Trophoblast cell (in vitro differentiated cells and primary cell): Measurements from ENCODE around the gene CELF1.
A peak's percentile ranks its signal among the peaks of the same experiment; 100 is the strongest.

ENCODE experiments used
- DNase-seq, 2 donors: peaks; one replicate each; pipeline ENCODE4 v3.0.0-alpha.2; 2016
- H2AFZ ChIP-seq: 2 replicates; pipeline ENCODE4 v1.6.1; 2013; ENCODE audit warnings: low read length, moderate library complexity, mild to moderate bottlenecking; ENCODE audit not compliant: insufficient read depth, poor library complexity
- H2AK5ac ChIP-seq: 2 replicates; pipeline ENCODE4 v1.6.1; 2013; ENCODE audit warnings: mild to moderate bottlenecking, low read length
- H2BK120ac ChIP-seq: 2 replicates; pipeline ENCODE4 v1.6.1; 2013; ENCODE audit warnings: low read length, mild to moderate bottlenecking, moderate library complexity; ENCODE audit not compliant: insufficient read depth, poor library complexity
- H2BK12ac ChIP-seq: 2 replicates; pipeline ENCODE4 v1.6.1; 2013; ENCODE audit warnings: mild to moderate bottlenecking, low read length, moderate library complexity
- H2BK5ac ChIP-seq: 2 replicates; pipeline ENCODE4 v1.6.1; 2013; ENCODE audit warnings: low read length, low read depth, moderate library complexity, mild to moderate bottlenecking; ENCODE audit not compliant: poor library complexity
- H3K14ac ChIP-seq: 2 replicates; pipeline ENCODE4 v1.6.1; 2013; ENCODE audit warnings: mild to moderate bottlenecking, low read length
- H3K18ac ChIP-seq: 2 replicates; pipeline ENCODE4 v1.6.1; 2013; ENCODE audit warnings: mild to moderate bottlenecking, low read length
- H3K23ac ChIP-seq: 2 replicates; pipeline ENCODE4 v1.6.1; 2013; ENCODE audit warnings: low read length
- H3K27ac ChIP-seq: 2 replicates; pipeline ENCODE4 v1.5.1; 2013; ENCODE audit warnings: low read depth, mild to moderate bottlenecking, inconsistent platforms, low read length, moderate library complexity
- H3K27me3 ChIP-seq: 2 replicates; pipeline ENCODE4 v1.6.1; 2013; ENCODE audit warnings: inconsistent platforms, mild to moderate bottlenecking, low read length, moderate library complexity; ENCODE audit not compliant: insufficient read depth
- H3K36me3 ChIP-seq, 2 experiments: 1 replicate in 1 of 2; 2 replicates in 1 of 2; pipeline ENCODE4 v1.6.1; 2013; ENCODE audit warnings: low read length in 2 of 2, mild to moderate bottlenecking in 2 of 2, moderate library complexity in 1 of 2; ENCODE audit not compliant: insufficient read depth in 2 of 2, control insufficient read depth in 1 of 2
- H3K4ac ChIP-seq: 2 replicates; pipeline ENCODE4 v1.6.1; 2013; ENCODE audit warnings: low read depth, mild to moderate bottlenecking, low read length, moderate library complexity
- H3K4me1 ChIP-seq, 2 experiments: 1 replicate in 1 of 2; 2 replicates in 1 of 2; pipeline ENCODE4 v1.6.1; 2013; ENCODE audit warnings: low read length in 2 of 2, mild to moderate bottlenecking in 2 of 2, moderate library complexity in 1 of 2; ENCODE audit not compliant: insufficient read depth in 2 of 2, control insufficient read depth in 1 of 2
- H3K4me2 ChIP-seq: 2 replicates; pipeline ENCODE4 v1.6.1; 2013; ENCODE audit warnings: inconsistent platforms, mild to moderate bottlenecking, low read length, moderate library complexity
- H3K4me3 ChIP-seq: 2 replicates; pipeline ENCODE4 v1.5.1; 2013; ENCODE audit warnings: mild to moderate bottlenecking, low read depth, low read length, inconsistent platforms
- H3K79me1 ChIP-seq: one replicate; pipeline ENCODE4 v1.6.1; 2013; ENCODE audit warnings: low read length
- H3K79me2 ChIP-seq: 2 replicates; pipeline ENCODE4 v1.6.1; 2013; ENCODE audit warnings: low read length, mild to moderate bottlenecking; ENCODE audit not compliant: control insufficient read depth, insufficient read depth, poor library complexity
- H3K9ac ChIP-seq: 2 replicates; pipeline ENCODE4 v1.6.1; 2013; ENCODE audit warnings: mild to moderate bottlenecking, low read length
- H3K9me3 ChIP-seq: 2 replicates; pipeline ENCODE4 v1.6.1; 2013; ENCODE audit warnings: low read depth, mild to moderate bottlenecking, control low read depth, inconsistent platforms, low read length; ENCODE audit not compliant: insufficient read depth
- H4K12ac ChIP-seq: 2 replicates; pipeline ENCODE4 v1.6.1; 2013; ENCODE audit warnings: low read depth, mild to moderate bottlenecking, low read length, moderate library complexity
- H4K8ac ChIP-seq: 2 replicates; pipeline ENCODE4 v1.6.1; 2013; ENCODE audit warnings: low read depth, mild to moderate bottlenecking, low read length, moderate library complexity
- H4K91ac ChIP-seq: one replicate; pipeline ENCODE4 v1.6.1; 2013; ENCODE audit warnings: low read depth, mild to moderate bottlenecking, low read length, moderate library complexity
- WGBS: extraction: QIAGEN DNeasy Blood & Tissue Kit; methylation state at CpG from one replicate; pipeline ENCODE4 v1.1.7; 2013; ENCODE audit warnings: missing lambda C conversion rate; ENCODE audit not compliant: insufficient read length, insufficient coverage; ENCODE audit errors: extremely low coverage; 5-methylcytosine and 5-hydroxymethylcytosine counted together

CELF1 gene

DNA sequence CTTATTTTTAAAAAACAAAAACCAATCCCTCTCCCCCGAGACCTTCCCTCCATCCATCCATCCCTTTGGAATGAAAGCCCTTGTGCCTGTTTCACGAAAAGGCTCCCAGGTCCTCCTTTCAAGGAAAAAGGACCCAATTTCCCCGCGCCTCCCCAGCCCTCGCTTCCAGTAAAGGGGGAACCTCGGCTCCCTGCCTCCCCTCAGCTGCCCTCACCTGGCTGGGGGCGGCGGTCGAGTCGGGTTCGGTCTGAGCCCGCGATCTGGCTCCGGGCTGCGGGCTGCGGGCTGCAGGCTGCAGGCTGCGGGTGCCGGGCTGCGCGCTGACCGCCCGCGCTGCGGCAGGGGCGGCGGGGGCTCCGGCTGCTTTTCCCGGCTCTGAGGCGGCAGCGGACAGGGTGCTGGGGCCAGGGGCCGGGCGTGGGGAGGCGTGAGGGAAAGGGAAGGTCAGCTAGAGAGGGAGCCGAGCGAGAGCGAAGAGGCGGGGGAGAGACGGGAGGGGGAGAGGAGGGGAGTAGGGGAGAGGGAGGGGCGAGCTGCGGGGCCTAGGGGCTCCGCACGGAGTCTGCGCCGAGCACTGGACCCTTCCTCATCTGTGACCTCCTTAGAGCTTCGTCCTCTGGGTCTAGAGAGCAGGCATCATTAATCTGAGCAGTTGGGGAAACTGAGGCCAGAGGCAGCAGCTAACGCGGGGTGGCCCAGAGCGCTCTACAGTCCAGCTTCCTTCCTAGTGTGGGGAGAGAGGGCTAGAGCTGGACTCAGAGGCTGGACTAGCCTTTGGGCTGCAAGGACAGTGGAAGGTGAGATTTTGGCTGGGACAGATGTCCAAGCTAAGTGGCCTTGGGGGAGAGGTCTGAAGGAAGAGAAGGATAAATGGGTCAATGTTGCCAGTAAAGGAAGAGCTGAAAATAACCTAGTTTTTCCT is 41.3 kb upstream of the CELF1 start, which contains the start of gene C1QTNF4:
TSS of gene C1QTNF4 (minus strand) at position 478 of the 922 bp plus-strand sequence. CDS start 3,601 bp downstream, outside the sequence.
- H3K27me3 ChIP-seq: peaks cover 35% of the 10 kb centered on the region
- H3K4me3 ChIP-seq: peak within 1 kb of the TSS; percentile 35
- H3K27ac ChIP-seq: no peak within 1 kb of the TSS
- no peak within 1 kb of the TSS for H2AK5ac ChIP-seq
- no peak within 1 kb of the TSS for H3K14ac ChIP-seq
- no peaks in the 10 kb centered on the region for H3K79me1 ChIP-seq
- peak; percentile 56 to 67 for DNase-seq
- H2BK12ac ChIP-seq: no peak within 1 kb of the TSS
- no peak within 1 kb of the TSS for H2BK5ac ChIP-seq
- peak within 1 kb of the TSS; percentile 1 for H3K23ac ChIP-seq
- H2AFZ ChIP-seq: peak within 1 kb of the TSS; percentile 66
- H4K12ac ChIP-seq: no peak within 1 kb of the TSS
- no peaks in the 10 kb centered on the region for H3K79me2 ChIP-seq
- H3K36me3 ChIP-seq: no peaks in the 10 kb centered on the region
- H3K4ac ChIP-seq: no peak within 1 kb of the TSS
- H2BK120ac ChIP-seq: no peak within 1 kb of the TSS
- H3K18ac ChIP-seq: no peak within 1 kb of the TSS
- 100% methylated on average over 1 of the region's 48 CpGs for WGBS
- peak within 1 kb of the TSS; percentile 39 for H4K91ac ChIP-seq
- no peaks in the 10 kb centered on the region for H3K9me3 ChIP-seq
- peak within 1 kb of the TSS; percentile 59 for H3K4me2 ChIP-seq
- H3K9ac ChIP-seq: no peak within 1 kb of the TSS
- peaks cover 5 to 6% of the 10 kb centered on the region in 2 experiments for H3K4me1 ChIP-seq
- H4K8ac ChIP-seq: no peak within 1 kb of the TSS

DNA sequence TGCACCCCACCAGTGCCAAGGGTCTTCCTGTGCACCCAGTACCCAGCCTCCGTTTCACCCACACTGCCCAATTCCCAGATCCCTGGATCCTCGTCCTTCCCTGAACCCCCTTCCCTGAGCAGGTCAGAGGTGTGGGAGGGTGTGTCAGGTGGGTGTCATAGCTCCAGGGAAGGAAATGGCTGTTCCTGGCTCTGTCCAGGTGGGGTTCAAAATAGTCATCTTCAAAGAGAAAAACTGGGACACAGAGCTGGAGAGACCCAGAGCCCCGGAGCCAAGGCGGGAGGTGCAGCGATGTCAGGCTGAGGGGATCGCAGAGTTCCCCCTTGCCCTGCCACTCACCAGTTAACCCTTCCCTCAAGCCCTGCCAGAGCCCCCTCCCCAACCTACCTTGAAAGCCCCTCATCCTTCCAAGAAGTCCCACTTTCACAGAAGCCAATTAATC is 40.6 kb upstream of the CELF1 start:
- H3K79me1 ChIP-seq: no peaks in the 10 kb centered on the region

GRCh38 chr11:47592970-47593369 is 40.0 kb upstream of the CELF1 start:
- Histone ChIP-seq H3K18ac (no peak overlapping the region), H2BK5ac (no peak overlapping the region), H3K4me3 (no peak overlapping the region), H3K23ac (no peak overlapping the region), H4K91ac (no peak overlapping the region), H3K79me2 (no peaks in the 10 kb centered on the region), H2BK12ac (no peak overlapping the region), H3K79me1 (no peaks in the 10 kb centered on the region), H3K27ac (no peak overlapping the region), H3K9me3 (no peaks in the 10 kb centered on the region), H3K14ac (no peak overlapping the region), H4K8ac (no peak overlapping the region), H3K27me3 (peaks cover 35% of the 10 kb centered on the region), H3K4ac (no peak overlapping the region), H2AK5ac (no peak overlapping the region), H4K12ac (no peak overlapping the region), H3K9ac (no peak overlapping the region), H3K36me3 (no peaks in the 10 kb centered on the region), H2BK120ac (no peak overlapping the region), H2AFZ (no peak overlapping the region), H3K4me1 (peaks cover 7 to 11% of the 10 kb centered on the region in 2 experiments), H3K4me2 (no peak overlapping the region)
- no peak for DNase-seq
- WGBS: no CpG with 5 or more reads among the region's 2 CpGs

More for the DNA sequence above, 40.6 kb upstream of the CELF1 start:
- peaks cover 7 to 11% of the 10 kb centered on the region in 2 experiments for H3K4me1 ChIP-seq
- H3K27me3 ChIP-seq: peaks cover 35% of the 10 kb centered on the region
- WGBS: no CpG with 5 or more reads among the region's 6 CpGs
- no peak overlapping the region for H2AFZ ChIP-seq
- no peak for DNase-seq
- no peak overlapping the region for H3K4me2 ChIP-seq
- H2BK5ac ChIP-seq: no peak overlapping the region
- H3K9me3 ChIP-seq: no peaks in the 10 kb centered on the region
- H3K9ac ChIP-seq: no peak overlapping the region
- no peak overlapping the region for H2AK5ac ChIP-seq
- H3K36me3 ChIP-seq: no peaks in the 10 kb centered on the region
- H3K27ac ChIP-seq: no peak overlapping the region
- H3K4ac ChIP-seq: no peak overlapping the region
- no peak overlapping the region for H4K12ac ChIP-seq
- no peak overlapping the region for H3K18ac ChIP-seq
- H3K79me2 ChIP-seq: no peaks in the 10 kb centered on the region
- peak overlapping the region; percentile 1 for H3K23ac ChIP-seq
- H3K14ac ChIP-seq: no peak overlapping the region
- no peak overlapping the region for H2BK120ac ChIP-seq
- H4K8ac ChIP-seq: no peak overlapping the region
- no peak overlapping the region for H2BK12ac ChIP-seq
- H4K91ac ChIP-seq: peak overlapping the region; percentile 39
- H3K4me3 ChIP-seq: no peak overlapping the region

DNA sequence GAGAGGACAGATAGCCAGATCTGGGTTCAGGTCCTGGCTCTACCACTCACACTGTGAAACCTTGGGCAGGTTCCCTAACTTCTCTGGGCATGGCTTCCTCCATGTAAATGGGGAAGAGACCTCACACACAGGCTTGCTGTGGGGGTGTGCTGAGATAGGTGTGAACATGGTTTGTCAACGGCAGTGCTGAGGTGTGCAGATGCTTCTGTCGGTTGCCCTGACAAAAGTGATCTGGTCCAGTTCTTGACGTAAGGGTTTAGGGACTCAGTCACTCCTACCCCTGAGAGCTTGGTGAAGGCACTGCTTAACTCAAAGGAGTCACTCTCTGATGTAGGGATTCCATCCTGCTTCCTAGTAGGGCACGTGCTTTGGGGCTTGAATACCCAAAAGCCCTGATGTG is 39.3 kb upstream of the CELF1 start:
- Histone ChIP-seq H2BK5ac (no peak overlapping the region), H2BK12ac (no peak overlapping the region), H3K36me3 (no peaks in the 10 kb centered on the region), H3K27ac (no peak overlapping the region), H3K9me3 (no peaks in the 10 kb centered on the region), H3K23ac (no peak overlapping the region), H4K12ac (no peak overlapping the region), H3K79me1 (no peaks in the 10 kb centered on the region), H3K14ac (no peak overlapping the region), H3K27me3 (peaks cover 35% of the 10 kb centered on the region), H3K18ac (no peak overlapping the region), H4K8ac (no peak overlapping the region), H3K4me2 (no peak overlapping the region), H3K9ac (no peak overlapping the region), H3K79me2 (no peaks in the 10 kb centered on the region), H3K4me3 (no peak overlapping the region), H2AK5ac (no peak overlapping the region), H2AFZ (no peak overlapping the region), H3K4ac (no peak overlapping the region), H4K91ac (no peak overlapping the region), H2BK120ac (no peak overlapping the region), H3K4me1 (peaks cover 7 to 11% of the 10 kb centered on the region in 2 experiments)
- no CpG with 5 or more reads among the region's 4 CpGs for WGBS
- DNase-seq: no peak
